ENCODE results near the gene RHOBTB1. TPM values are rescaled to one million over a fixed set of nuclear protein-coding genes. Genes with fewer than 3 reads are reported as not detected.
"Not testable (repeated sequence)": the region's sequence is repeated elsewhere in the genome, so short reads cannot be mapped to it uniquely, and the experiment has no call there.

Gene RHOBTB1, protein sequence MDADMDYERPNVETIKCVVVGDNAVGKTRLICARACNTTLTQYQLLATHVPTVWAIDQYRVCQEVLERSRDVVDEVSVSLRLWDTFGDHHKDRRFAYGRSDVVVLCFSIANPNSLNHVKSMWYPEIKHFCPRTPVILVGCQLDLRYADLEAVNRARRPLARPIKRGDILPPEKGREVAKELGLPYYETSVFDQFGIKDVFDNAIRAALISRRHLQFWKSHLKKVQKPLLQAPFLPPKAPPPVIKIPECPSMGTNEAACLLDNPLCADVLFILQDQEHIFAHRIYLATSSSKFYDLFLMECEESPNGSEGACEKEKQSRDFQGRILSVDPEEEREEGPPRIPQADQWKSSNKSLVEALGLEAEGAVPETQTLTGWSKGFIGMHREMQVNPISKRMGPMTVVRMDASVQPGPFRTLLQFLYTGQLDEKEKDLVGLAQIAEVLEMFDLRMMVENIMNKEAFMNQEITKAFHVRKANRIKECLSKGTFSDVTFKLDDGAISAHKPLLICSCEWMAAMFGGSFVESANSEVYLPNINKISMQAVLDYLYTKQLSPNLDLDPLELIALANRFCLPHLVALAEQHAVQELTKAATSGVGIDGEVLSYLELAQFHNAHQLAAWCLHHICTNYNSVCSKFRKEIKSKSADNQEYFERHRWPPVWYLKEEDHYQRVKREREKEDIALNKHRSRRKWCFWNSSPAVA
- polyA plus RNA-seq (ENCODE audit: insufficient read length in 4 of 4): 10 to 100 TPM; 65.8 to 89.5 (median 79.3) TPM

DNA sequence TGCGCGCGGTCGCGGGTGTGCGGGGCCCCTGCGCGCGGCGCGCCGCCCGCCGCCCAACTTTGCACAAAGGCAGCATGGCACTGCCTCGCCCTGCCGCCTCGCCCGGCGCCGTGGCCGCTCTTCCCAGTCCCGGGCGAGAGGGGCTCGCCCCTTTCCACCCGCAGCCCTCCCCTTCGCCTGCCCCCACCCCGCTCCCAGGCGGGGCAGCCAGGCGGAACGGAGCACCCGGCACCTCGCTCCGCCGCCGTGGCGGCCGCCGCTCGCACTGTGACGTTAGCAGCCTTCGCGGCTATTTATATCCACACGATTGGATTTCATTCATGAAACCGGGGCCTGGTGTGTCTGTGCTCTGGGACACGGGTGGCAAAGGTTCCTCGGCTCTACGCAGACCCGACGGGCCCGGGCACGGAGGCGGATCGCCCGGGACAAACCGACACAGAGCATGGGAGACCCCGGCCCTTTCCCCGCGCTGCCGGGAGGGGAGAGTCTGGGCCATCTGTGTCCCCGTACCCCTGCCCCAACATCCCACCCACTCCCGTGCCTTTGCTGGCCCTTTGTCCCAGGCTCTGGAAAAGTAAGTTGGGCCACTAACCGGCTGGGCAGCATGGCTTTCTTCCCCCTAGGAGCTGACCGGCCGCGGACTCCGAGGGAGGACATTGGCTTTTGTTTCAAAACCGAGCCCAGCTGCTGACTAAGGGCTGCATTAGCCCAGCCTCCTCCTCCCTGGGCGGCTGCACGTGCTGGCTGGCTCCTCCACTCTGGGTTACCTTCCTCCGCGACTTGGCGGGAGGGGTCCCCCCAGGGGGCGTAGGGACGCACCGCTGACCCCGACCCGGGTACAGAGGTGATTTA, at the start of gene RHOBTB1:
RHOBTB1 (minus strand) TSS at position 128 of the 852 bp plus-strand sequence. CDS start 32,643 bp downstream, outside the sequence.
- peak; percentile 58 to 80 (median 74) for DNase-seq (ENCODE audit: low read depth in 4 of 4, low spot score in 2 of 4)

DNA sequence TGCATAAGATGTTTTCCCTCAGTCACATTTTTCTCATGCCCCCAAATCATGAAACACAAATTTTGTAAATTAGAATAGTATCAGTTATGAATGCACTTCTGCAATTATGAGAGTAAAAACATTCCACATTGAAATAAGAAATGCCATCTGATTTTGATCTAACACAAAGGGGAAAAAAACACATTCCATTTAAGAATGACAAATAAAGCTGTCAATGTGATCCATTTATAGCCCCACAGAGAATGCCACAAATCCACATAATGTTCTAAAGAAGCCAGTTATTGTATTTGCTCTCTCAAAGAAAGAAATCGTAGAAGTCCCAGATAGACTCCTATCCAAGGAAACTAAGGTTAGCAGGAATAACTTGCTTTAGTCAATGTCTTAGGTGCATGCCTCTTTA, 48.7 kb upstream of the RHOBTB1 start:
- DNase-seq (ENCODE audit: low read depth in 4 of 4, low spot score in 2 of 4): no peak

DNA sequence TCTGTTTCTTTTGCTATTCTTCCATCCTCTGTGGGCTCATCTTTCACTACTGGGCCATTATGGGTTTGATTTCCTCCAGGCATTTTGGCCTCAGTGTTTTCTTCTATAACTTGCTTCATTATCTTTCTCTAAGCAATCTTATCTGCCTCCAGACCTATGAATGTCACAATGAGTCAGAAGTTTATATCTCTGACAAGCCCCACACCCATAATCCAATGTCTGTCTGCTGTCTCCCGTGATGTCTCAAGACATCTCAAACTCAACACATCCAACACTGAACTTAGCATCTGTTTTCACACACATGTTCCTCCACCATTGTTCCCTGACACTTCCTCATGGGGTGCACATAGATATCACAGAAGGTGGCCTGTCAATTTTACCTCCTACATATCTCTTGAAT, 46.7 kb upstream of the RHOBTB1 start:
- no peak for DNase-seq (ENCODE audit: low read depth in 4 of 4, low spot score in 2 of 4)

- no peak for DNase-seq (ENCODE audit: low read depth in 4 of 4, low spot score in 2 of 4)
These were observed 45.5 kb upstream of the RHOBTB1 start for GRCh38 chr10:60989400-60989876.

DNA sequence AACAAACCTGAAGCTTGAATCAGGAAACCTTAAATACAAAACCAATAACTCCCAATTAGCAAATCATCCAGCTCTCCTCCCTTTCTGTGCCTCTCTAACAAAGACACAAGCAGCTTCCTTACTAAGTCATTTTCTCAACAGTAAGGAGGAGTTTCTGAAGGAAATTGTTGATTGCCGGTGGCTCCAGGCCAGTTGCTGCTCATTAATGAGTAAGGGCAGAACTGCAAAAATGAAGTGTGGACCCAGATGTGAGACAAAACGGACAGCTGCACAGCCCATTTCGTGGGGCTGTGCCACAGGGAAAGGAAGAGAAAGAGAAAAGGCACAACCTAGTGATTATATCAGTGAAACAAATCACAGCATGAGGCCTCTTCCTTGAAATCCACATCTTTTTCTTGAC, 42.8 kb upstream of the RHOBTB1 start:
- DNase-seq (ENCODE audit: low read depth in 4 of 4, low spot score in 2 of 4): no peak

GRCh38 chr10:60985951-60986350, 42.0 kb upstream of the RHOBTB1 start:
- no peak for DNase-seq (ENCODE audit: low read depth in 4 of 4, low spot score in 2 of 4)

DNA sequence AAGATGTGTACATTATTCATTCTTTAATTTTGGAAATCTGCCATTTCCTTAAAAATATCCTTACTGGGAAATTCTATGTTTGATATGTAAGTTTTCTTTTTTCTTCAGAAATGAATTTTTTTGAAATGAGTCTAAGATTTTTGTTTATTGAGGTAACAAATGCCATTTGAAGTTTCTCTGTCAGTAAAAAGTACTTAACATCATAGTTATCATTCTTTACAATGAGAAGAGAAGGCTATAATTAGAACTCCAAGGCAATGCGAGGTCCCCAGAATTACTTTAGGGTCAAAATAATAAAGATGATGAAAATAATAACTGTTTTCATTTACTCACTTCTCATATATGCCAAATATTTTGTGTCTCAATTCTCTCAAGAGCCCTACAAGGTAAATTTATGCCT, 37.0 kb upstream of the RHOBTB1 start:
- no peak for DNase-seq (ENCODE audit: low read depth in 4 of 4, low spot score in 2 of 4)

- DNase-seq (ENCODE audit: low read depth in 4 of 4, low spot score in 2 of 4): no peak
These were observed 35.7 kb upstream of the RHOBTB1 start for GRCh38 chr10:60979667-60980104.

GRCh38 chr10:60978287-60979115, 34.5 kb upstream of the RHOBTB1 start:
- DNase-seq (ENCODE audit: low read depth in 4 of 4, low spot score in 2 of 4): no peak

DNA sequence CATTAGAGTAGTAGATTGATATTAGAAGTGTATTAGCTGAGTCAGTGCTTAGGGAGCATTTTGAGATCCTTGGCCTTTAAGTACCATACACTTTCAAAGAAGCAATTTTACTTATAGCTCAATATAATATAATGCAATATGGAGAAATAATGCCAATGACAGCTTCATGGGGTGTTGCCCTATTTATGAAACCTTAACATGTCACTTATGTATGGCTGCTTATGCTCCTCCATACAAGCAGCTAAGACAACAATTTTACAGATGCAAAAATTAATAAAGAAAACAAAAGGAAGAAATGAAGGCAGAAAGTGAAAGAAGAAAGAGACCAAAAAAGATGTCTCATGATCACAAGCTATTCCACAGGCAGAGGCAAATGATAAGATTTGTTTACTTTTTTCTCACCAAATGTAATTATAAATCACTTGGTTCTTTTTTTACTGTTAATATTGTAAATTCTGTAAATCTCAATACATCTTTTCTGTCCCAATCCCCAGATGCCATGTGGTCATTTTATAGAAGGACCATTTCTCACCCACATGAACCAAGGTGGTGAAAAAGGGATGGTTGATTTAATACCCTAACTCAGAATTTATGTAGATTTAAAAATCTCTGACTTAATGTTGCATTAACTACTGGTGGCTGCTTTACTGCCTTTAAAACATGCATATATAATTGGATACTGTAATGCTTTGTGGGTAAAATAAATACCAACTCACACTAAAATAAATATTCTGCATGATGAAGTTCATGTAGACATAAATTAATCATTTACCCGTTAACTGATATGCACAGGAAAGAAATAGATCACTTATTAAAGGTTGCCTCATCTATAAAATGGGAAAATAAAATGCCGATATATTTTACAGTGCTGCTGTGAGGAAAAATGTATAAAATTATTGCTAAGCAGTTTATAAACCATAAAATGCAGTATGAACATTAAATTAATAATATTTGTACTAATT, 33.5 kb upstream of the RHOBTB1 start:
- no peak for DNase-seq (ENCODE audit: low read depth in 4 of 4, low spot score in 2 of 4)

- DNase-seq (ENCODE audit: low read depth in 4 of 4, low spot score in 2 of 4): no peak
These were observed 32.7 kb upstream of the RHOBTB1 start for GRCh38 chr10:60976687-60977086.

- DNase-seq (ENCODE audit: low read depth in 4 of 4, low spot score in 2 of 4): no peak
These were observed 31.7 kb upstream of the RHOBTB1 start for GRCh38 chr10:60975716-60976115.

DNA sequence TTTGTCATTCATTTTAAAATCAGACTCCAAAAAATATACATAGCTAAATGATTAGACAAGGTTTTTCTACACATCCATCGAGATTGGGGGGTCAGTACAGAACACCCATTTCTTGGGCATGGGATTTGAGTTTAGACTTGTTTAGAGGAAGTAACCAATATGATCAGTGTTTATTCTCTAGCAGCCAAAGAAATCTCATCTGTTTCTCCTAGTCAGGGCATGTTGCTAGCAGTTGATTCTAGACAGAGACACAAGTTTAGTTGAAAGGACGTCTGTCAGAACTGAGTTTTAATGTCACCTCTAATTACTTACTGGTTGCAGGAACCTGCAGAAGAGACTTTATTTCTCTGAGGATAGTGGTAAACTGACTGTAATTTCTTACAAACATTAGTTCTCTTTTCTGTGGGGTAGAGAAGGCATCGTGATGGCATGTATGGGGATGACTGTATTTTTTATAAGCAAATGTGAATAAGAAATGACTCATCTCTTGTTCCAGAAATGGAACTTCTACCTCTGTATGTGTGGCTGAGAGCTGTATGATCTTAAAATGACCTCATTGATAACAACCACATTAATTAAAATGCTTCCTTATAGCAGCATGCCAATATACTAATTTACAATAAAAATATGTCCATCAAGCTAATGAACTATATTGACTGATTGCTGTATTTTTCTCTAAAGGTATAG, 30.6 kb upstream of the RHOBTB1 start:
- no peak for DNase-seq (ENCODE audit: low read depth in 4 of 4, low spot score in 2 of 4)

DNA sequence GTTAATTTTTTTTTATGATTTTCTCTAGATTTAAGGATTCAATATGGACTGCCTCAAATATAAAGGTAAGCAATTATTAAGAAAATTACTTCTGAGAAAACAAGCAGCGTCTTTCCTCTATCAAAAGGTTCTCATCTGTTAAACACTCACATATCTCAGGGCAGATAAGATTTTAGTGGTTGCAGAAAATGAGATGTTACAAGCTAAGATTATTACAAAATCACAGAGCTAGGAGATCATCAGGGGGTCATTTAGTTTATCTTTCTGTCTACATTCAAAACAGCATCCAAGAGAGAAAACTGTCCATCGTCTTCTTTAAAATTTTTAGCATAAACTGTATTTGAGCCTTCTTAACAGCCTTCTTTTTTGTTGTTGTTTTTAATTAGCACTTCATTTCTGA, 29.1 kb upstream of the RHOBTB1 start:
- no peak for DNase-seq (ENCODE audit: low read depth in 4 of 4, low spot score in 2 of 4)

GRCh38 chr10:60972181-60972580, 28.2 kb upstream of the RHOBTB1 start:
- not testable (repeated sequence) for DNase-seq (ENCODE audit: low read depth in 4 of 4, low spot score in 2 of 4)

GRCh38 chr10:60970526-60970925, 26.5 kb upstream of the RHOBTB1 start:
- DNase-seq (ENCODE audit: low read depth in 4 of 4, low spot score in 2 of 4): no peak

- DNase-seq (ENCODE audit: low read depth in 4 of 4, low spot score in 2 of 4): no peak
These were observed 24.5 kb upstream of the RHOBTB1 start for GRCh38 chr10:60968504-60968903.

DNA sequence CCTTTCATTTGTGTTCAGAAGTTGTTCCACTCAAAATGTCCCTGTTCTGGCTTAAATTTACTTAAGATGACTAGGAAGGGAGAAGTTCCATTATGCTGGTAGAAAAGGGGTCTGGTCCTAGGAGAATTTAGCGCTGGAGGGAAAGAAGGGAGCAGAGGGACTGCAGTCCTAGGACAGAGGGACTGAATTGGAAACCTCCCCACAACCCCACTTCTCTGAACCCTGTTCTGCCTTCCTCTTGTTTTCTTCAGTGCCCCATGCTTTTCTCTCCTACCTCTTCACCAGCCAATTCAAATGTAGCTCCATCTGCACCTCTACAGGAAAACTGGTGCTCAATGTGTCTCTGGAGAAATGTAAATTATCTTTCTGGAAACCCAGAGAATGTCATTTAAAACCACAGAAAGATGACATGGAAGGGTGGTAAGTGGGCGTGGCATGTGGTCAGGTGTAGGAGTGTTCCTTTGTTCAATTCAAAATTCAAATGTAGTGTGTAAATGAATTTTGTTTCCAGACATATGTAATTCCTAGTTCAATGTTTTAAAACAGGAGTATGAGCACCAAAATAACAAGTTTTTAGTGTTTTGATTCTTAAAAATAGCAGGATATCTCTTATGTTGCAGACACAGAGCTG, 24.0 kb upstream of the RHOBTB1 start:
- no peak for DNase-seq (ENCODE audit: low read depth in 4 of 4, low spot score in 2 of 4)

Data from left renal cortex interstitium (tissue), 4 donors.